GM23338 (cell line): Measurements from ENCODE around the gene MANBA. TPM values are rescaled to one million over a fixed set of nuclear protein-coding genes. Genes with fewer than 3 reads are reported as not detected.

Source experiments
- ATAC-seq: fragments of 200-7000 bp; cut with Tn5 transposase; 3 replicates; pipeline ENCODE4 v1.9.1; 2020
- DNase-seq: peaks from one replicate; pipeline ENCODE4 v3.0.0-alpha.2; 2015; ENCODE audit warnings: low spot score
- H2AFZ ChIP-seq: fragments of 200-600 bp; sonication (generic); 2 replicates; pipeline ENCODE4 v1.8.0; 2016; ENCODE audit warnings: antibody characterized with exemption, mild to moderate bottlenecking, moderate library complexity
- H3F3A ChIP-seq: fragments of 200-600 bp; sonication (generic); replicated peaks from 2 replicates; pipeline ENCODE4 v1.8.0; 2017; ENCODE audit warnings: antibody characterized with exemption, mixed run types, low read depth
- H3K27ac ChIP-seq: fragments of 200-600 bp; sonication (generic); 2 replicates; pipeline ENCODE4 v1.6.1; 2016; ENCODE audit warnings: low read depth
- H3K27me3 ChIP-seq: fragments of 200-600 bp; sonication (generic); 2 replicates; pipeline ENCODE4 v1.8.0; 2016; ENCODE audit warnings: mild to moderate bottlenecking, mixed run types, moderate library complexity; ENCODE audit not compliant: insufficient read depth
- H3K36me3 ChIP-seq: fragments of 200-600 bp; sonication (generic); 2 replicates; pipeline ENCODE4 v1.8.0; 2016; ENCODE audit warnings: mild to moderate bottlenecking; ENCODE audit not compliant: insufficient read depth
- H3K4me1 ChIP-seq: fragments of 200-600 bp; sonication (generic); 2 replicates; pipeline ENCODE4 v1.8.0; 2016; ENCODE audit warnings: mild to moderate bottlenecking, moderate library complexity; ENCODE audit not compliant: insufficient read depth
- H3K4me2 ChIP-seq: fragments of 200-600 bp; sonication (generic); 2 replicates; pipeline ENCODE4 v1.7.1; 2017; ENCODE audit warnings: mixed run types
- H3K4me3 ChIP-seq: fragments of 200-600 bp; sonication (generic); 2 replicates; pipeline ENCODE4 v1.6.1; 2016; ENCODE audit warnings: mixed run types
- H3K79me2 ChIP-seq: fragments of 200-600 bp; sonication (generic); replicated peaks from 2 replicates; pipeline ENCODE4 v1.8.0; 2017; ENCODE audit warnings: mild to moderate bottlenecking; ENCODE audit not compliant: insufficient read depth
- H3K9me2 ChIP-seq: fragments of 200-600 bp; sonication (generic); 2 replicates; pipeline ENCODE4 v1.8.0; 2017; ENCODE audit not compliant: insufficient read depth
- H4K20me1 ChIP-seq: fragments of 200-600 bp; sonication (generic); replicated peaks from 2 replicates; pipeline ENCODE4 v1.8.0; 2017; ENCODE audit warnings: mild to moderate bottlenecking; ENCODE audit not compliant: insufficient read depth
- H3K27ac Mint-ChIP-seq: 2 replicates; pipeline ENCODE4 v1.8.0; 2020; ENCODE audit warnings: inconsistent platforms, mild to moderate bottlenecking, moderate library complexity, mixed read lengths
- H3K27me3 Mint-ChIP-seq: 3 replicates; pipeline ENCODE4 v1.8.0; 2022; ENCODE audit warnings: low read depth, mild to moderate bottlenecking, moderate library complexity, mixed read lengths, inconsistent platforms; ENCODE audit not compliant: insufficient read depth, poor library complexity
- H3K36me3 Mint-ChIP-seq: 3 replicates; pipeline ENCODE4 v1.8.0; 2021; ENCODE audit warnings: low read depth, mild to moderate bottlenecking, inconsistent platforms, moderate library complexity, mixed read lengths
- H3K4me1 Mint-ChIP-seq: 3 replicates; pipeline ENCODE4 v1.8.0; 2020; ENCODE audit warnings: mild to moderate bottlenecking, inconsistent platforms, mixed read lengths
- H3K4me3 Mint-ChIP-seq: 3 replicates; pipeline ENCODE4 v1.8.0; 2021; ENCODE audit warnings: moderate library complexity, mild to moderate bottlenecking, inconsistent platforms, mixed read lengths
- H3K9me3 Mint-ChIP-seq: 3 replicates; pipeline ENCODE4 v1.8.0; 2020; ENCODE audit warnings: moderate library complexity, mild to moderate bottlenecking, inconsistent platforms, mixed read lengths
- CREB1 ChIP-seq: fragments of 250-450 bp; sonication (Bioruptor Pico); IDR thresholded peaks from 2 replicates; pipeline ENCODE4 v1.5.0; 2020; ENCODE audit warnings: low read depth, mild to moderate bottlenecking, moderate library complexity
- EZH2 ChIP-seq: fragments of 200-600 bp; sonication (generic); IDR thresholded peaks from one replicate; pipeline ENCODE4 v1.8.0; 2017; ENCODE audit warnings: antibody characterized with exemption, mild to moderate bottlenecking, low read depth; ENCODE audit not compliant: unreplicated experiment
- EZH2phosphoT487 ChIP-seq: fragments of 200-600 bp; sonication (generic); IDR thresholded peaks from one replicate; pipeline ENCODE4 v1.8.1; 2018; ENCODE audit warnings: antibody characterized with exemption; ENCODE audit not compliant: unreplicated experiment
- JUNB ChIP-seq: IDR thresholded peaks from one replicate; pipeline ENCODE4 v1.6.1; 2016; ENCODE audit warnings: antibody characterized with exemption; ENCODE audit not compliant: unreplicated experiment
- NANOG ChIP-seq: IDR thresholded peaks from 2 replicates; pipeline ENCODE4 v1.6.1; 2016; ENCODE audit warnings: antibody characterized with exemption, borderline replicate concordance
- POLR2AphosphoS5 ChIP-seq: IDR thresholded peaks from 2 replicates; pipeline ENCODE4 v1.6.1; 2016; ENCODE audit warnings: antibody characterized with exemption, low read depth
- STAT1 ChIP-seq: IDR thresholded peaks from one replicate; pipeline ENCODE4 v1.6.1; 2016; ENCODE audit warnings: antibody characterized with exemption; ENCODE audit not compliant: unreplicated experiment
- ZNF114 ChIP-seq: fragments of 250-450 bp; sonication (Bioruptor Pico); IDR thresholded peaks from 2 replicates; pipeline ENCODE4 v1.5.0; 2020; ENCODE audit warnings: mild to moderate bottlenecking, moderate library complexity
- ZNF331 ChIP-seq: fragments of 250-450 bp; sonication (Bioruptor Pico); IDR thresholded peaks from 2 replicates; pipeline ENCODE4 v1.5.0; 2020; ENCODE audit warnings: low read depth, mild to moderate bottlenecking, moderate library complexity
- polyA plus RNA-seq: library from polyadenylated mRNA; unstranded; fragments of >200 nt; fragmentation: Nextera tagmentation; extraction: Ambion mirVana; gene quantifications from 2 replicates; pipeline ENCODE4 v1.2.1, GENCODE V29; 2016
- total RNA-seq: library from RNA; depleted of rRNA; stranded (reverse); fragments of >200 nt; shearing (Covaris generic); gene quantifications from 2 replicates; pipeline ENCODE4 v1.2.3, GENCODE V29; 2014
- TF ChIP-seq, protein P1 (sequence below): IDR thresholded peaks from 2 replicates; pipeline ENCODE4 v1.6.1; 2016; ENCODE audit warnings: antibody characterized with exemption
- TF ChIP-seq, protein P2 (sequence below): IDR thresholded peaks from one replicate; pipeline ENCODE4 v1.6.1; 2018; ENCODE audit warnings: antibody characterized with exemption; ENCODE audit not compliant: unreplicated experiment
- TF ChIP-seq, protein P3 (sequence below), 2 experiments: fragments of 200-600 bp in 1 of 2; sonication (generic) in 1 of 2; conservative IDR thresholded peaks; 2 replicates each; pipeline versions ENCODE4 v1.5.1 to v1.6.1; 2016 to 2017; ENCODE audit warnings: antibody characterized with exemption in 2 of 2, low read depth in 2 of 2, mild to moderate bottlenecking in 2 of 2, moderate library complexity in 1 of 2

The MANBA gene
- total and polyA plus RNA-seq, 2 experiments from 2014 or later = 13.2 to 54.3 TPM

DNA sequence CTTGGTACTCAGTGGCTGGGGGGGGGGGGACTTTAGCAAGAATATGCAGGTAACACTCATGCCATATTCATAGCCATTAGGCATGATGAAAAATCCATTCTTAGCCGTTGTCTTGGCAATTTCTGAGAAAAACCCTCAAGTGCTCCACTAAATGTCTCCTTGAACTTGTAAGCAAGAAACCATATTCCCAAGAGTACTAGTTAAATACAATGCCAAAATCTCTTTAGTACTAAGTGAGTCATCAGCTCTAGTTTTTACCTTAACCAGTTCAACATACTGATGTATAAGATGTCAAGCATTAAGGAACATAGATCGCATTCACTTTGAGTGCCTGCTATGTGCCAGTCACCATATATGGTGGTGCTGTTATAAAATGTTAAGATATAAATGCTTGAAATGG, 39.0 kb upstream of the MANBA start (continued):
- TF ChIP-seq, protein P1, sequence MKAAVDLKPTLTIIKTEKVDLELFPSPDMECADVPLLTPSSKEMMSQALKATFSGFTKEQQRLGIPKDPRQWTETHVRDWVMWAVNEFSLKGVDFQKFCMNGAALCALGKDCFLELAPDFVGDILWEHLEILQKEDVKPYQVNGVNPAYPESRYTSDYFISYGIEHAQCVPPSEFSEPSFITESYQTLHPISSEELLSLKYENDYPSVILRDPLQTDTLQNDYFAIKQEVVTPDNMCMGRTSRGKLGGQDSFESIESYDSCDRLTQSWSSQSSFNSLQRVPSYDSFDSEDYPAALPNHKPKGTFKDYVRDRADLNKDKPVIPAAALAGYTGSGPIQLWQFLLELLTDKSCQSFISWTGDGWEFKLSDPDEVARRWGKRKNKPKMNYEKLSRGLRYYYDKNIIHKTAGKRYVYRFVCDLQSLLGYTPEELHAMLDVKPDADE = no peak
- TF ChIP-seq ZNF331 = no peak
- TF ChIP-seq POLR2AphosphoS5 = no peak
- no peak for TF ChIP-seq EZH2
- no peak for TF ChIP-seq JUNB
- TF ChIP-seq, protein P2, sequence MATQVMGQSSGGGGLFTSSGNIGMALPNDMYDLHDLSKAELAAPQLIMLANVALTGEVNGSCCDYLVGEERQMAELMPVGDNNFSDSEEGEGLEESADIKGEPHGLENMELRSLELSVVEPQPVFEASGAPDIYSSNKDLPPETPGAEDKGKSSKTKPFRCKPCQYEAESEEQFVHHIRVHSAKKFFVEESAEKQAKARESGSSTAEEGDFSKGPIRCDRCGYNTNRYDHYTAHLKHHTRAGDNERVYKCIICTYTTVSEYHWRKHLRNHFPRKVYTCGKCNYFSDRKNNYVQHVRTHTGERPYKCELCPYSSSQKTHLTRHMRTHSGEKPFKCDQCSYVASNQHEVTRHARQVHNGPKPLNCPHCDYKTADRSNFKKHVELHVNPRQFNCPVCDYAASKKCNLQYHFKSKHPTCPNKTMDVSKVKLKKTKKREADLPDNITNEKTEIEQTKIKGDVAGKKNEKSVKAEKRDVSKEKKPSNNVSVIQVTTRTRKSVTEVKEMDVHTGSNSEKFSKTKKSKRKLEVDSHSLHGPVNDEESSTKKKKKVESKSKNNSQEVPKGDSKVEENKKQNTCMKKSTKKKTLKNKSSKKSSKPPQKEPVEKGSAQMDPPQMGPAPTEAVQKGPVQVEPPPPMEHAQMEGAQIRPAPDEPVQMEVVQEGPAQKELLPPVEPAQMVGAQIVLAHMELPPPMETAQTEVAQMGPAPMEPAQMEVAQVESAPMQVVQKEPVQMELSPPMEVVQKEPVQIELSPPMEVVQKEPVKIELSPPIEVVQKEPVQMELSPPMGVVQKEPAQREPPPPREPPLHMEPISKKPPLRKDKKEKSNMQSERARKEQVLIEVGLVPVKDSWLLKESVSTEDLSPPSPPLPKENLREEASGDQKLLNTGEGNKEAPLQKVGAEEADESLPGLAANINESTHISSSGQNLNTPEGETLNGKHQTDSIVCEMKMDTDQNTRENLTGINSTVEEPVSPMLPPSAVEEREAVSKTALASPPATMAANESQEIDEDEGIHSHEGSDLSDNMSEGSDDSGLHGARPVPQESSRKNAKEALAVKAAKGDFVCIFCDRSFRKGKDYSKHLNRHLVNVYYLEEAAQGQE = no peak
- no peak for TF ChIP-seq EZH2phosphoT487
- no peak for TF ChIP-seq NANOG

DNA sequence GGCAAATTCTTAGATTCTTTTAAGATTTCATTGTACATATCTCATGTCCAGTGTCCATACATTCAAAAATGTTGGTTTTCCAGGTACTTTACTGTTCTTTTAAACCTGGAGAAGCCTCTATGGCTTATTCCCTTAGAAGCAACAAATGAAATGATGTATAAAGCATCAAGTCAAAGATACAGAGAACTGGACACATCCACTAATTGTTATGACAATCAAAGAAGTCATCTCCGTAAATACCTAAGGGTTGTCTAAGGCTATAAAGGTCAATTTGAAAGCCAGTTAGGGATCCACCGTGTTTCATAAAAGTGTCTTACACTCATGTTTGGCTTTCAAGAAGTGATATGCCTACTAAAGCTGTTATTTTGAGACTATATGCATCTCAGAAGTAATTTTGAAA, 34.2 kb upstream of the MANBA start:
- TF ChIP-seq CREB1 (no peak), ZNF114 (CRISPR knock-in tag) (no peak), STAT1 (no peak), ZNF331 (no peak), JUNB (no peak), EZH2 (no peak), EZH2phosphoT487 (no peak), POLR2AphosphoS5 (no peak), NANOG (no peak)
- TF ChIP-seq, protein P1 = no peak
- TF ChIP-seq, protein P2 = no peak
- TF ChIP-seq, protein P3, sequence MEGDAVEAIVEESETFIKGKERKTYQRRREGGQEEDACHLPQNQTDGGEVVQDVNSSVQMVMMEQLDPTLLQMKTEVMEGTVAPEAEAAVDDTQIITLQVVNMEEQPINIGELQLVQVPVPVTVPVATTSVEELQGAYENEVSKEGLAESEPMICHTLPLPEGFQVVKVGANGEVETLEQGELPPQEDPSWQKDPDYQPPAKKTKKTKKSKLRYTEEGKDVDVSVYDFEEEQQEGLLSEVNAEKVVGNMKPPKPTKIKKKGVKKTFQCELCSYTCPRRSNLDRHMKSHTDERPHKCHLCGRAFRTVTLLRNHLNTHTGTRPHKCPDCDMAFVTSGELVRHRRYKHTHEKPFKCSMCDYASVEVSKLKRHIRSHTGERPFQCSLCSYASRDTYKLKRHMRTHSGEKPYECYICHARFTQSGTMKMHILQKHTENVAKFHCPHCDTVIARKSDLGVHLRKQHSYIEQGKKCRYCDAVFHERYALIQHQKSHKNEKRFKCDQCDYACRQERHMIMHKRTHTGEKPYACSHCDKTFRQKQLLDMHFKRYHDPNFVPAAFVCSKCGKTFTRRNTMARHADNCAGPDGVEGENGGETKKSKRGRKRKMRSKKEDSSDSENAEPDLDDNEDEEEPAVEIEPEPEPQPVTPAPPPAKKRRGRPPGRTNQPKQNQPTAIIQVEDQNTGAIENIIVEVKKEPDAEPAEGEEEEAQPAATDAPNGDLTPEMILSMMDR (conservative IDR thresholded peaks at IDR 0.05; ENCODE audit: low read depth in 2 of 2) = no peak
- Histone ChIP-seq H3F3A (no peaks in the 10 kb centered on the region; the same call in 1 of the 2 replicates), H3K36me3 (peaks cover 4% of the 10 kb centered on the region; the same call in 1 of the 2 replicates), H3K4me2 (no peak overlapping the region), H2AFZ (no peak overlapping the region), H3K27me3 (no peaks in the 10 kb centered on the region), H3K27ac (no peak overlapping the region), H3K9me2 (no peaks in the 10 kb centered on the region), H3K4me3 (no peak overlapping the region), H3K4me1 (peaks cover 34% of the 10 kb centered on the region), H3K79me2 (no peaks in the 10 kb centered on the region), H4K20me1 (peaks cover 41% of the 10 kb centered on the region)
- ATAC-seq (no peak), DNase-seq (no peak)
- no peak overlapping the region for H3K27ac Mint-ChIP-seq
- peaks cover 52% of the 10 kb centered on the region for H3K36me3 Mint-ChIP-seq
- H3K27me3 Mint-ChIP-seq = peaks cover 7% of the 10 kb centered on the region
- no peaks in the 10 kb centered on the region for H3K9me3 Mint-ChIP-seq
- peaks cover 48% of the 10 kb centered on the region for H3K4me1 Mint-ChIP-seq
- H3K4me3 Mint-ChIP-seq = no peak overlapping the region
